GM18499 (cell line): ENCODE measurements around the gene ZNF185.

Experiments
- ATAC-seq: cut with Tn5 transposase; IDR thresholded peaks from one replicate; pipeline ENCODE4 v1.9.1; 2021; ENCODE audit warnings: moderate number of reproducible peaks; ENCODE audit not compliant: insufficient read depth, unreplicated experiment

Gene ZNF185

DNA sequence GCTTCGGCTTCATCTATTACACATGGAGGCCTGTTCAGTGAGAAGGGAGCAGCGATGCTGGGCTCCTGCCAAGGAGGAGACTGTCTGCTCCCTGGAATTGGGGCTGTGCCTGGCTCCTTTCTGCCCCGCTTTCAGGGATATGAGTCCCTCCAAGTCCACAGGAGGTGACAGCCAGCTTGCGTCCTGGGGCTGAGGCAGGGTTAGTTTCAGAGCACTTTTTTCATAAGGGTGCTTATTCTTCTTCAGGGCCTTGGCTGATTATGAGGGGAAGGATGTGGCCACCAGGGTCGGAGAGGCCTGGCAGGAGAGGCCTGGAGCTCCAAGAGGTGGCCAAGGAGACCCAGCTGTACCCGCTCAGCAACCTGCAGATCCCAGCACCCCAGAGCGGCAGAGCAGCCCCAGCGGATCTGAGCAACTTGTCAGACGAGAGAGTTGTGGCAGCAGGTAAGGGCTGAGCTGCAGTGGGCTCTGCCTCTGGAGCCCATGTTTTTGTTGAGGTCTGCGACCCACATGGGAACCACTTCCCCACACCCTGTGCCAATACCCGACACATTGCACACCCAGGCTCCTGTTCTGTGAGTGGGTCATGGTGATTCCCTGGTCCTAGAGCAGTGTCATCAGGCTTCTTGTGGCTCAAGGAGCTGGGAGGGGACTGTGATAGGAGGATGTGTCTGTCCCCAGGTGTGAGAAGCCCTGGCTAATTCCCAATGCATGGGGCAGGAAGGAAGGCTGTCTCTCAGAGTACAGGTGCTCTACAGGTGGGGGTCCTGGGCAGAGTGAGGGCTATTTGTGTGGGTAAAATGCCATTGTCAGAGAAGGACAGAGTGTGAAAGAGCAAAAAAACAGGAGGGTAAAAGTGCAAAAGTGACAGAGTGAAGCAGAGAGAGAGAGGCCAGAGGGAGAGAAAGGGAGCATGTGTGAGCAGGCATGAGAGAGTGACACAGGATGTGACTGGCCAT, 47.4 kb downstream of the ZNF185 start:
- ATAC-seq = no peak

DNA sequence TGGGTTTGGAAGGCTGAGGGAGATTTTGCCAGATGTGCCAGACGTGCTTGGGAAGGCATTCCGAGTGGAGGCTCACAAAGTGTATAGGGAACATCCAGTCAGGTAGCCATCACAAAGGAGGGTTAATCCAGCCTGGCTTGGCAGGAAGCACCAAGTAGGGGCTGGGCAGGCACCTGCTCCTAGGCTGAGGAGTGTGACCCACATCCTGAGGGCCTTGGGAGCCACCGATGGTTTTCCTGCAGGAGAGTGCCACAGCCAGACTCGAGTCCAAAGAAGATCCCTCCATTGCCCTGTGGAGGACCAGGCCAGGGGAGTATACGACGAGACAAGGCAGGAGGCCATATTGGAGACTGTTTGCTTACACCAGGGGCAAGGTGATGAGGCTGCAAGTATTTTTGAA, 48.8 kb downstream of the ZNF185 start:
- ATAC-seq = no peak
